ENCODE measurements around the gene ZC3H18. TPM values are rescaled to one million over a fixed set of nuclear protein-coding genes. Genes with fewer than 3 reads are reported as not detected.
A peak's percentile ranks its signal among the peaks of the same experiment; 100 is the strongest.

ZC3H18 gene
- total RNA-seq, 3 donors from 2014 or later, result 37.4 to 54.8 (median 48.1) TPM

- no peaks in the 10 kb centered on the region for H3K36me3 ChIP-seq (ENCODE audit: low read depth)
- H3K4me3 ChIP-seq, result no peak overlapping the region
- no peak for TF ChIP-seq CTCF (IDR thresholded peaks at IDR 0.05)
- DNase-seq (no peak), ATAC-seq (no peak)
- H3K9me3 ChIP-seq, result no peaks in the 10 kb centered on the region
- H3K4me1 ChIP-seq (ENCODE audit: low read depth), result peaks cover 22% of the 10 kb centered on the region
- intact Hi-C loops (cut with DNase I, micrococcal nuclease), result no loop called here
Measured at GRCh38 chr16:88530858-88531203, 39.4 kb upstream of the ZC3H18 start.

- no peaks in the 10 kb centered on the region for H3K36me3 ChIP-seq (ENCODE audit: low read depth)
- TF ChIP-seq CTCF (IDR thresholded peaks at IDR 0.05), result no peak
Measured at GRCh38 chr16:88531346-88531745, 38.9 kb upstream of the ZC3H18 start.

GRCh38 chr16:88531931-88532433, 38.2 kb upstream of the ZC3H18 start:
- peaks cover 15% of the 10 kb centered on the region for H3K4me1 ChIP-seq (ENCODE audit: low read depth)
- no peak for DNase-seq
- H3K36me3 ChIP-seq (ENCODE audit: low read depth), result no peaks in the 10 kb centered on the region
- TF ChIP-seq CTCF (IDR thresholded peaks at IDR 0.05), result no peak
- no peak for ATAC-seq
- intact Hi-C loops (cut with DNase I, micrococcal nuclease), result no loop called here
- H3K4me3 ChIP-seq, result no peak overlapping the region
- H3K9me3 ChIP-seq, result no peaks in the 10 kb centered on the region

More at GRCh38 chr16:88531346-88531745, 38.9 kb upstream of the ZC3H18 start:
- Histone ChIP-seq H3K4me1 (ENCODE audit: low read depth) (peaks cover 17% of the 10 kb centered on the region), H3K9me3 (no peaks in the 10 kb centered on the region), H3K4me3 (no peak overlapping the region)
- intact Hi-C loops (cut with DNase I, micrococcal nuclease), result no loop called here
- ATAC-seq, result no peak
- DNase-seq, result no peak

GRCh38 chr16:88532434-88533241, 37.6 kb upstream of the ZC3H18 start:
- ATAC-seq (no peak), DNase-seq (no peak)
- Histone ChIP-seq H3K36me3 (ENCODE audit: low read depth) (no peaks in the 10 kb centered on the region), H3K9me3 (no peaks in the 10 kb centered on the region), H3K4me1 (ENCODE audit: low read depth) (peaks cover 9% of the 10 kb centered on the region), H3K4me3 (no peak overlapping the region)
- no peak for TF ChIP-seq CTCF (IDR thresholded peaks at IDR 0.05)
- intact Hi-C loops (cut with DNase I, micrococcal nuclease), result no loop called here

GRCh38 chr16:88533381-88533917, 36.8 kb upstream of the ZC3H18 start:
- DNase-seq, result peak in 1 of 3 donors; percentile 56
- Histone ChIP-seq H3K9me3 (no peaks in the 10 kb centered on the region), H3K36me3 (ENCODE audit: low read depth) (no peaks in the 10 kb centered on the region), H3K4me3 (no peak overlapping the region), H3K4me1 (ENCODE audit: low read depth) (peaks cover 7% of the 10 kb centered on the region)
- peak; percentile 2 for ATAC-seq
- TF ChIP-seq CTCF (IDR thresholded peaks at IDR 0.05), result no peak
- intact Hi-C loops (cut with DNase I, micrococcal nuclease), result no loop called here
